Activated B cell treated with CpG ODN at 0.5 μM for 24 hours (primary cell): Measurements from ENCODE around the gene CXorf66. TPM values are rescaled to one million over a fixed set of nuclear protein-coding genes. Genes with fewer than 3 reads are reported as not detected.
"Not testable (repeated sequence)": the region's sequence is repeated elsewhere in the genome, so short reads cannot be mapped to it uniquely, and the experiment has no call there.

ENCODE experiments used
- ATAC-seq: fragments of 200-7000 bp; cut with Tn5 transposase; one replicate; pipeline ENCODE4 v1.10.0; 2021; ENCODE audit warnings: low read depth, mild to moderate bottlenecking, moderate library complexity
- CTCF ChIA-PET: fragments of 350-600 bp; sonication (Branson Sonifier 250); formaldehyde crosslinking; loops from one replicate; lab custom pipeline; 2021; ENCODE audit warnings: antibody characterized with exemption; lab: Charles Lee
- POLR2A ChIA-PET: fragments of 350-600 bp; sonication (Branson Sonifier 250); formaldehyde crosslinking; loops from one replicate; lab custom pipeline; 2021; ENCODE audit warnings: antibody characterized with exemption; lab: Charles Lee
- DNase-seq: peaks from one replicate; pipeline ENCODE4 v3.0.0; 2022
- H3K27ac Mint-ChIP-seq: one replicate; pipeline ENCODE4 v1.8.0; 2020; ENCODE audit warnings: mixed read lengths
- H3K27me3 Mint-ChIP-seq: one replicate; pipeline ENCODE4 v1.8.0; 2021; ENCODE audit warnings: mixed read lengths
- H3K36me3 Mint-ChIP-seq: one replicate; pipeline ENCODE4 v1.8.0; 2021; ENCODE audit warnings: low read depth, mixed read lengths
- H3K4me1 Mint-ChIP-seq: one replicate; pipeline ENCODE4 v1.8.0; 2021; ENCODE audit warnings: mixed read lengths
- H3K4me3 Mint-ChIP-seq: one replicate; pipeline ENCODE4 v1.8.0; 2020; ENCODE audit warnings: mild to moderate bottlenecking, mixed read lengths
- H3K9me3 Mint-ChIP-seq: one replicate; pipeline ENCODE4 v1.8.0; 2020; ENCODE audit warnings: mixed read lengths
- intact Hi-C: fragments of 100-400 bp; cut with micrococcal nuclease; formaldehyde crosslinking; loops from one replicate; pipeline ENCODE4 v1.15.1; 2024
- total RNA-seq: library from RNA; stranded (reverse); gene quantifications from 2 replicates; pipeline ENCODE4 v1.2.3, GENCODE V29; 2022
- TF ChIP-seq, protein P1 (sequence below): fragments of 200-600 bp; IDR thresholded peaks from one replicate; pipeline ENCODE4 v1.8.0; 2022; ENCODE audit warnings: antibody characterized with exemption, mild to moderate bottlenecking

Gene CXorf66
- total RNA-seq, 1 donor from 2014 or later = not detected

DNA sequence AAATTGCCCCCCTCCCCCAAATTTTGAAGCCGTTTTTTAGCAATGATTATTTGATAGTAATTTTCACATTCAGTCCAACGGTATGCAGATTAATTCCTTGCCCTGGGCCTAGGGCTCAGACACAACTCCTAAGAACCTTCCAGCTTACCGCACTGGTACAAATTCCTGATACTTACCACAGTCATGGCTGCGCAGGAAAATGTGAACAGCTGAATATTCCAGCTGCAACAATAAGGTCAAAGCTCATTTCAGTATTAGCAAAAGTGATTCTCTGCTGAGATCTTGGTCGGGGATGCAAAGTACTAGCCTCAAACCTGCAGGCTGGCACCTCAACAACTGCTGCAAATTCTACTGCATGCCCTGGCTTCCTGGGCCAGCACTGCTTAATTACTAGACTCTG, 35.4 kb downstream of the CXorf66 start:
- ATAC-seq (no peak), DNase-seq (no peak)
- CTCF ChIA-PET = interaction anchor here (0.9 kb wide), 1 partner anchor 32 kb away, joined by 3 read pairs; no protein-coding TSS in a partner anchor
- H3K27ac Mint-ChIP-seq = no peak overlapping the region
- H3K4me1 Mint-ChIP-seq = peaks cover 25% of the 10 kb centered on the region
- intact Hi-C loops = loop anchor here (5.0 to 10.0 kb wide), 4 partner anchors 38 to 378 kb away; no protein-coding TSS in a partner anchor
- no peaks in the 10 kb centered on the region for H3K9me3 Mint-ChIP-seq
- H3K4me3 Mint-ChIP-seq = peak overlapping the region; percentile 81
- TF ChIP-seq, protein P1, sequence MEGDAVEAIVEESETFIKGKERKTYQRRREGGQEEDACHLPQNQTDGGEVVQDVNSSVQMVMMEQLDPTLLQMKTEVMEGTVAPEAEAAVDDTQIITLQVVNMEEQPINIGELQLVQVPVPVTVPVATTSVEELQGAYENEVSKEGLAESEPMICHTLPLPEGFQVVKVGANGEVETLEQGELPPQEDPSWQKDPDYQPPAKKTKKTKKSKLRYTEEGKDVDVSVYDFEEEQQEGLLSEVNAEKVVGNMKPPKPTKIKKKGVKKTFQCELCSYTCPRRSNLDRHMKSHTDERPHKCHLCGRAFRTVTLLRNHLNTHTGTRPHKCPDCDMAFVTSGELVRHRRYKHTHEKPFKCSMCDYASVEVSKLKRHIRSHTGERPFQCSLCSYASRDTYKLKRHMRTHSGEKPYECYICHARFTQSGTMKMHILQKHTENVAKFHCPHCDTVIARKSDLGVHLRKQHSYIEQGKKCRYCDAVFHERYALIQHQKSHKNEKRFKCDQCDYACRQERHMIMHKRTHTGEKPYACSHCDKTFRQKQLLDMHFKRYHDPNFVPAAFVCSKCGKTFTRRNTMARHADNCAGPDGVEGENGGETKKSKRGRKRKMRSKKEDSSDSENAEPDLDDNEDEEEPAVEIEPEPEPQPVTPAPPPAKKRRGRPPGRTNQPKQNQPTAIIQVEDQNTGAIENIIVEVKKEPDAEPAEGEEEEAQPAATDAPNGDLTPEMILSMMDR = no peak
- H3K36me3 Mint-ChIP-seq = no peaks in the 10 kb centered on the region
- POLR2A ChIA-PET = no interaction called here
- H3K27me3 Mint-ChIP-seq = no peaks in the 10 kb centered on the region

DNA sequence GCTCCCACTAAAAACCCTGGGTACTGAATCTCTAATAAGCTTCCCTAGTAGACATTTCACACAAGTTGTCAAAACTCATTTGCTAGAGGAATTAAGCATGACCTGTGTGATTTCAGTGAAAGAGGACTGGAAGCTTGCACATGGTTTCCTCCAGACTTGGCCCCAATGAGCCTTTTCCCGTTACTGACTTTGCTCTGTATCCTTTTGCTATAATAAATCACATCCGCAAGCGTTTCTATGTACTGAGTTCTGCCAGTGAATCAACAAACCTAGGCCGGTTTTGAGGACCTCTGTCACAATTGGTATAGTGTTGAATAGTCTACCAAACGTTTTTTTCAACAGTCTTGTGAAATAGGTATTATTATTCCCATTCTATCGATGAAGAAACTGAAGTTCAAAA, 40.6 kb downstream of the CXorf66 start:
- ATAC-seq (no peak), DNase-seq (no peak)
- ChIA-PET CTCF (no interaction called here), POLR2A (no interaction called here)
- TF ChIP-seq, protein P1 = no peak
- H3K9me3 Mint-ChIP-seq = no peaks in the 10 kb centered on the region
- H3K27me3 Mint-ChIP-seq = no peaks in the 10 kb centered on the region
- H3K36me3 Mint-ChIP-seq = peaks cover 9% of the 10 kb centered on the region
- intact Hi-C loops = no loop called here
- H3K4me1 Mint-ChIP-seq = peaks cover 15% of the 10 kb centered on the region
- H3K4me3 Mint-ChIP-seq = no peak overlapping the region
- no peak overlapping the region for H3K27ac Mint-ChIP-seq

GRCh38 chrX:139924069-139924695, 41.1 kb downstream of the CXorf66 start:
- H3K4me3 Mint-ChIP-seq = no peak overlapping the region
- H3K27ac Mint-ChIP-seq = no peak overlapping the region
- intact Hi-C loops = no loop called here
- H3K4me1 Mint-ChIP-seq = peaks cover 11% of the 10 kb centered on the region
- H3K36me3 Mint-ChIP-seq = peaks cover 9% of the 10 kb centered on the region
- no peaks in the 10 kb centered on the region for H3K9me3 Mint-ChIP-seq
- DNase-seq = no peak
- CTCF ChIA-PET = no interaction called here
- no peak for ATAC-seq
- TF ChIP-seq, protein P1 = no peak
- H3K27me3 Mint-ChIP-seq = no peaks in the 10 kb centered on the region
- POLR2A ChIA-PET = interaction anchor here (0.9 kb wide), 1 partner anchor 9 kb away, joined by 3 read pairs; the partner anchor contains the start of gene ATP11C

DNA sequence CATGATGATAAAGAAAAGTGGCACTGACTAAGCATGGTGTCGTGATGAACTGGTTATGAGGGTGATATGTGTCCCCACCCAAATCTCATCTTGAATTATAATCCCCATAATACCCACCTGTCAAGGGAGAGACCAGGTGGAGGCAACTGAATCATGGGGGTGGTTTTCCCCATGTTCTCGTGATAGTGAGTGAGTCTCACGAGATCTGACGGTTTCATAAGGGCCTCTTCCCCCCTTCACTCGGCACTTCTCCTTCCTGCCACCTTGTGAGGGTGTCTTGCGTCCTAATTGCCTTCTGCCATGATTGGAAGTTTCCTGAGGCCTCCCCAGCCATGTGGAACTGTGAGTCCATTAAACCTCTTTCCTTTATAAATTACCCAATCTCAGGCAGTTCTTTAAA, 44.2 kb downstream of the CXorf66 start:
- H3K4me3 Mint-ChIP-seq, CTCF ChIA-PET, H3K36me3 Mint-ChIP-seq, ATAC-seq, DNase-seq, POLR2A ChIA-PET, H3K27me3 Mint-ChIP-seq, H3K27ac Mint-ChIP-seq, H3K9me3 Mint-ChIP-seq, intact Hi-C loops: not testable (repeated sequence)
- peaks cover 23% of the 10 kb centered on the region for H3K4me1 Mint-ChIP-seq

DNA sequence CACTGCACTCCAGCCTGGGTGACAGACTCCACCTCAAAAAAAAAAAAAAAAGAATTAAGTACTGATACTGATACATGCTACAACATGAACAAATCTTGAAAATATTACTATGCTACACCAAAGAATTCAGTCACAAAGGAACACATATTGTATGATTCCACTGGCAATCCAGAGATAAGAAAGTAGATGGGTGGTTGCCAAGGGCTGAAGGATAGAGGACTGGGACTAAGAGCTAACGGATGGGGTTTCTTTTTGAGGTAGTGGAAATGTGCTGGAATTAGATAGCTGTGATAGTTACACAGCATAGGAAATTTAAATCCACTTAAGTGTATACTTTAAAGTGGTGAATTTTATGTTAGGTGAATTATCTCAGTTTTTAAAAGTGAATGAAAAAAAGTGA, 45.0 kb downstream of the CXorf66 start:
- POLR2A ChIA-PET = no interaction called here
- no peaks in the 10 kb centered on the region for H3K9me3 Mint-ChIP-seq

More for the DNA sequence above, 45.0 kb downstream of the CXorf66 start:
- CTCF ChIA-PET = no interaction called here
- Mint-ChIP-seq H3K36me3 (peaks cover 9% of the 10 kb centered on the region), H3K27me3 (no peaks in the 10 kb centered on the region), H3K4me3 (no peak overlapping the region), H3K4me1 (peaks cover 19% of the 10 kb centered on the region), H3K27ac (no peak overlapping the region)
- intact Hi-C loops = no loop called here
- TF ChIP-seq, protein P1 = no peak
- ATAC-seq = no peak
- no peak for DNase-seq
